RWPE2 (cell line): ENCODE results near the gene MFAP1.
A peak's percentile ranks its signal among the peaks of the same experiment; 100 is the strongest.

Experiments
- ATAC-seq: fragments of 200-7000 bp; cut with Tn5 transposase; 3 replicates; pipeline ENCODE4 v1.9.1; 2021; ENCODE audit warnings: low read depth
- DNase-seq: peaks from one replicate; pipeline ENCODE4 v3.0.0-alpha.2; 2020; ENCODE audit warnings: low spot score
- H3K27ac ChIP-seq: fragments of 450-650 bp; 2 replicates; pipeline ENCODE4 v1.5.1; 2017; ENCODE audit warnings: mild to moderate bottlenecking; ENCODE audit not compliant: poor library complexity, severe bottlenecking
- H3K27me3 ChIP-seq: fragments of 250-450 bp; sonication (Bioruptor Pico); 2 replicates; pipeline ENCODE4 v1.5.1; 2021; ENCODE audit warnings: mild to moderate bottlenecking, moderate library complexity; ENCODE audit not compliant: insufficient read depth, poor library complexity, severe bottlenecking
- H3K36me3 ChIP-seq: fragments of 250-450 bp; sonication (Bioruptor Pico); 2 replicates; pipeline ENCODE4 v1.5.1; 2020; ENCODE audit warnings: low read depth, mild to moderate bottlenecking, moderate library complexity
- H3K4me1 ChIP-seq: fragments of 250-450 bp; sonication (Bioruptor Pico); 2 replicates; pipeline ENCODE4 v1.5.1; 2021; ENCODE audit warnings: mild to moderate bottlenecking, moderate library complexity; ENCODE audit not compliant: insufficient read depth, poor library complexity, severe bottlenecking
- H3K4me3 ChIP-seq: fragments of 250-450 bp; sonication (Bioruptor Pico); 2 replicates; pipeline ENCODE4 v1.5.1; 2021; ENCODE audit warnings: mild to moderate bottlenecking, moderate library complexity; ENCODE audit not compliant: severe bottlenecking
- H3K9me3 ChIP-seq: fragments of 250-450 bp; sonication (Bioruptor Pico); 2 replicates; pipeline ENCODE4 v1.5.1; 2021; ENCODE audit warnings: mild to moderate bottlenecking, moderate library complexity; ENCODE audit not compliant: severe bottlenecking
- TF ChIP-seq, protein P1 (sequence below): fragments of 450-650 bp; IDR thresholded peaks from one replicate; pipeline ENCODE4 v1.5.1; 2017; ENCODE audit warnings: mild to moderate bottlenecking, moderate library complexity; ENCODE audit not compliant: poor library complexity, severe bottlenecking

The MFAP1 gene

DNA sequence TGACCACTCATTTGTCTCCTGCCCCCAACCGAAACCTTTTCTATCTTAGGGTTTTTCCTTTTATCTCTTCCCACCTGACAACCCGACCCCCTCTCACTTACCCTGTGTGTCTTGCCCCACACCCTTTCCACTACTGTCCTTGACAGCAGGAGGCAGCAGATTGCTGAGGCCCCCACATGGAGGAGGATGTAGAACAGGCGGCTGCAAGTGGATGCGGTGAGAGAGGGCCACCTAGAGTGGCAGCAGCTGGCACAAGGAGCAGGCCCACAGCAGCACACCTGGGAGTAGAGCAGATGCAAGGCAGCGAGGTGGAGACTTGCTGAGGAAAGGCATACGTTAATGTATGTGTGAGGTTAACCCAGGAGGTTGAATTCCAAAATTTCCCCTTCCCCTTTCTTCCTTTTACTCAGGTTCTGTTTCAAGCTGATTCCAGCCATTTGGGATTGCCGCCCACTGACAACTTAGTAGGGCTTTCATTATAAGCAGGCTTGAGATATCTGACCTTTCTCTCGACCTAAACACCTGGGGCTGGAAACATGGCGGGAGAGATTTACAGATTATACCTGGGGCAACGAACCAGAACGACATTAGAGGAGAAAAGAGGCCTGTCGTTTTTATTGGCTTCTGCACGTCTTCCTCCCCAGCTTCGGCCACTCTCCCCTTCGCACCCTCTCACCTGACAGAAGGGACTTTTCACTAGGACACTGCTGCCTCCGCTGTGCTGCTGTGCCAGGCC lies 25.1 kb downstream of the MFAP1 start:
- DNase-seq (no peak), ATAC-seq (no peak)
- Histone ChIP-seq H3K36me3 (peaks cover 78% of the 10 kb centered on the region), H3K4me1 (peaks cover 12% of the 10 kb centered on the region), H3K9me3 (no peaks in the 10 kb centered on the region), H3K27ac (peak overlapping the region; percentile 63), H3K27me3 (no peaks in the 10 kb centered on the region), H3K4me3 (no peak overlapping the region)
- TF ChIP-seq, protein P1, sequence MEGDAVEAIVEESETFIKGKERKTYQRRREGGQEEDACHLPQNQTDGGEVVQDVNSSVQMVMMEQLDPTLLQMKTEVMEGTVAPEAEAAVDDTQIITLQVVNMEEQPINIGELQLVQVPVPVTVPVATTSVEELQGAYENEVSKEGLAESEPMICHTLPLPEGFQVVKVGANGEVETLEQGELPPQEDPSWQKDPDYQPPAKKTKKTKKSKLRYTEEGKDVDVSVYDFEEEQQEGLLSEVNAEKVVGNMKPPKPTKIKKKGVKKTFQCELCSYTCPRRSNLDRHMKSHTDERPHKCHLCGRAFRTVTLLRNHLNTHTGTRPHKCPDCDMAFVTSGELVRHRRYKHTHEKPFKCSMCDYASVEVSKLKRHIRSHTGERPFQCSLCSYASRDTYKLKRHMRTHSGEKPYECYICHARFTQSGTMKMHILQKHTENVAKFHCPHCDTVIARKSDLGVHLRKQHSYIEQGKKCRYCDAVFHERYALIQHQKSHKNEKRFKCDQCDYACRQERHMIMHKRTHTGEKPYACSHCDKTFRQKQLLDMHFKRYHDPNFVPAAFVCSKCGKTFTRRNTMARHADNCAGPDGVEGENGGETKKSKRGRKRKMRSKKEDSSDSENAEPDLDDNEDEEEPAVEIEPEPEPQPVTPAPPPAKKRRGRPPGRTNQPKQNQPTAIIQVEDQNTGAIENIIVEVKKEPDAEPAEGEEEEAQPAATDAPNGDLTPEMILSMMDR = no peak

DNA sequence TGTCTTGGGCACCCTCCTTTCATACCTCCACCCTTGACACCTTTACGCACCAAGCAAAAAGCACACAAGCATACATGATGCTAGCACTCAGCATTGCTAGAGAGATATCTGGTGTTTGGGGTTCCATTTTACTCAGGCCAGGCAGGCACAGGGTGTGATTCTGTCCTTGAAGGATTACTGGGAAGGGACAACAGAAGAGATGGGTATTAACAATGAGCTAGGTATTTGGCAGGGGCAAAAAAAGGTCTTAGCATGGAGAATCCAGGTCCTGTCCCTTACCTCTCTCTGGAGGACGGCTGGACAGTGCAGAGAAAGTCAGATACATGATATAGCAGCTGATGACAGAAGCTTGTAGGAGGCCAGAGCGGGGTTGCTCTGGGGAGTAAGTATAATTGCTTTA lies 27.9 kb downstream of the MFAP1 start:
- Histone ChIP-seq H3K4me3 (no peak overlapping the region), H3K27ac (no peak overlapping the region), H3K9me3 (no peaks in the 10 kb centered on the region), H3K4me1 (peaks cover 10% of the 10 kb centered on the region), H3K36me3 (peaks cover 71% of the 10 kb centered on the region), H3K27me3 (no peaks in the 10 kb centered on the region)
- DNase-seq (no peak), ATAC-seq (no peak)
- TF ChIP-seq, protein P1 = no peak

DNA sequence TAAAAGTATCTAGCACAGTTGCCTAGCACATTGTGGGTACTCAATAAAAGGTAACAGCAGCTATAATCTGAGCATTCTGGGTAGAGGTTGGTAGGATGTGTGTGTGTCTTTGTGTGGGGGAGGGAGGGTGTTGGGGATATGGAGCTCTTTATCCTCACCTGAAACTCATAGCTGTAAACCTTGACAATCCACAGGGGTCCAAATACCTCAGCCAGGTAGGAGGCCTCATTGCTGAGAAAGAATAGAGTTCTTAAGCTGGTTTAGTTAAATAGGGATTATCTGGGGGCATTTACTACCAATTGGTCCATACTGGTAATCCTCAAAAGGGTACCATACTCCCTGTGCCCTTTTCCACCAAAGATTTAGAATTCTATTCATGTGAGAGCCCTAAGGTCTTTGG lies 28.5 kb downstream of the MFAP1 start:
- DNase-seq = no peak

DNA sequence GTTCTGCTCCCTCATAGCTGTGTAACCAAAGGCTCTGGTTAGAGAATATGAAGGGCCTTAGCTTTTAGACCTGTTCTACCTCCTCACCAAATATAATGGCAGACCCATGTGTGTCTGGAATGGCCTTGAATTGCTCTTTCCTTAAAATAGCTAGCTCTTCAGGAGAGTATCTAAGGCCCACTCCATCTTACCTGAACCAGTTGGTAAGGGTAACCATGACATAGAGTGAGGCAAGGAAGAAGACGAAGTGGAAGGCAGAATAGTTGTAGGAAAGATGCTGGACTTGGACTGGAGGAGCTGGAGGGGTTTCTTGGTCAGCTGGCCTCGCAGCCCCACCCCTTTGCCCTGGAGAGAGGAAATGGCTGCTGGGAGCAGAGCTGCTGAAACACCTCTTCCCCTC lies 29.3 kb downstream of the MFAP1 start:
- ATAC-seq (no peak), DNase-seq (no peak)
- TF ChIP-seq, protein P1 = no peak
- no peaks in the 10 kb centered on the region for H3K27me3 ChIP-seq
- no peaks in the 10 kb centered on the region for H3K9me3 ChIP-seq
- H3K27ac ChIP-seq = no peak overlapping the region
- H3K36me3 ChIP-seq = peaks cover 61% of the 10 kb centered on the region
- H3K4me1 ChIP-seq = peaks cover 5% of the 10 kb centered on the region
- H3K4me3 ChIP-seq = no peak overlapping the region

More for the DNA sequence above, 28.5 kb downstream of the MFAP1 start:
- Histone ChIP-seq H3K27ac (no peak overlapping the region), H3K4me1 (peaks cover 5% of the 10 kb centered on the region), H3K27me3 (no peaks in the 10 kb centered on the region), H3K9me3 (no peaks in the 10 kb centered on the region), H3K36me3 (peaks cover 65% of the 10 kb centered on the region), H3K4me3 (no peak overlapping the region)
- TF ChIP-seq, protein P1 = no peak
- no peak for ATAC-seq

DNA sequence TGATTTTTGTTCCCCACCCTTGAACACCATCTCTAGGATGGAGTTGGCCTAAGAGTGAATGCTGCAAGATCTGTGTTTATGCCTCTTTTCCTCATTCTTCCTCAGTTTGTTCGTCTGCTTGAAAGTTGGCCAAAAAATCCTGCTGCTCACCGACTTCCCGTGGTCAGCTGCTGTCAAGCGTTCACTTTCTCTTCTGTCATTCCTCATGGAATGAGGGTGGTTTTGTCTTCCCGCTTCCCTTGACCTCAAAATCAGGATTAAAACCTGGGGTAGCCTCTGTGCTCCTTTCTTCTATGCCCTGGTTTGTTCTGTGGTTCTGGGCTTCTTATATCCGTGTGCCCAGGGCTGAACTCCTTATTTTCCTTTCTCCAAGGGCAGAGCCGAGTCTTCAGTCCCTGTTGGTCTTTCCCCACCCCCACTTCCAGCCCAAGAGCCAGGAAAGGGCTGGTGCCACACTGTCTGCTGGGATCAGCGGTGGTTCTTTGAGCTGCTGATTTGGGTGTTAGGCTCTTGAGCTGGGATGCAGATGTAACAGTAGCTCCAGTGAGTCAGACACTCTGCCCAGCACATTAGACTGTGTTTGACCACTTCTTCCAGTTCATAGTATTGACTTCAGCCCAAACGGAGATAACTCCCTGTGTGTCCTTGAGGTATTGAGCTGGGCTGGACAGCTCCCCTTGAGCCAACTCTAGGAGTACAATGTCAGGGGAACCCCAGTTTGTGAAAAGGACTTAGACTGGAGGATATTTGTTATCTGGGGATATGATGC lies 30.0 kb downstream of the MFAP1 start:
- no peaks in the 10 kb centered on the region for H3K27me3 ChIP-seq
- H3K27ac ChIP-seq = no peak overlapping the region
- no peak for ATAC-seq
- peaks cover 5% of the 10 kb centered on the region for H3K4me1 ChIP-seq
- TF ChIP-seq, protein P1 = no peak
- H3K36me3 ChIP-seq = peaks cover 54% of the 10 kb centered on the region
- H3K9me3 ChIP-seq = no peaks in the 10 kb centered on the region
- no peak for DNase-seq
- no peak overlapping the region for H3K4me3 ChIP-seq
